ENCODE measurements around the gene MAPT.

- TF ChIP-seq, protein P1, sequence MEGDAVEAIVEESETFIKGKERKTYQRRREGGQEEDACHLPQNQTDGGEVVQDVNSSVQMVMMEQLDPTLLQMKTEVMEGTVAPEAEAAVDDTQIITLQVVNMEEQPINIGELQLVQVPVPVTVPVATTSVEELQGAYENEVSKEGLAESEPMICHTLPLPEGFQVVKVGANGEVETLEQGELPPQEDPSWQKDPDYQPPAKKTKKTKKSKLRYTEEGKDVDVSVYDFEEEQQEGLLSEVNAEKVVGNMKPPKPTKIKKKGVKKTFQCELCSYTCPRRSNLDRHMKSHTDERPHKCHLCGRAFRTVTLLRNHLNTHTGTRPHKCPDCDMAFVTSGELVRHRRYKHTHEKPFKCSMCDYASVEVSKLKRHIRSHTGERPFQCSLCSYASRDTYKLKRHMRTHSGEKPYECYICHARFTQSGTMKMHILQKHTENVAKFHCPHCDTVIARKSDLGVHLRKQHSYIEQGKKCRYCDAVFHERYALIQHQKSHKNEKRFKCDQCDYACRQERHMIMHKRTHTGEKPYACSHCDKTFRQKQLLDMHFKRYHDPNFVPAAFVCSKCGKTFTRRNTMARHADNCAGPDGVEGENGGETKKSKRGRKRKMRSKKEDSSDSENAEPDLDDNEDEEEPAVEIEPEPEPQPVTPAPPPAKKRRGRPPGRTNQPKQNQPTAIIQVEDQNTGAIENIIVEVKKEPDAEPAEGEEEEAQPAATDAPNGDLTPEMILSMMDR (IDR thresholded peaks at IDR 0.05) = no peak
- TF ChIP-seq POLR2AphosphoS5 (IDR thresholded peaks at IDR 0.05) = no peak
These were observed 38.5 kb upstream of the MAPT start for GRCh38 chr17:45855691-45856336.
